Measurements from ENCODE around the gene CDX2. TPM values are rescaled to one million over a fixed set of nuclear protein-coding genes. Genes with fewer than 3 reads are reported as not detected.

The CDX2 gene
- total RNA-seq, 4 donors from 2014 or later, result 0.56 TPM; not detected in 3

- H3K9me3 ChIP-seq, result no peaks in the 10 kb centered on the region
- in situ Hi-C loops (cut with MboI; ENCODE audit: low sequenced_read_pairs in 4 of 4) (no loop called here), intact Hi-C loops (cut with DNase I; ENCODE audit: low total_unique reads) (no loop called here)
- peaks cover 98 to 99% (median 99%) of the 10 kb centered on the region in 3 donors for H3K27me3 ChIP-seq
- no peaks in the 10 kb centered on the region for H3K36me3 ChIP-seq
- no peak overlapping the region for H3K27ac ChIP-seq
- TF ChIP-seq POLR2A (IDR thresholded peaks at IDR 0.05) (no peak), CTCF (IDR thresholded peaks at IDR 0.05 in 4 of 5, conservative IDR thresholded peaks at IDR 0.05 in 1 of 5) (no peak)
- no peak for DNase-seq
- H3K4me3 ChIP-seq, result no peak overlapping the region
- ATAC-seq, result no peak
- peaks cover 9 to 27% of the 10 kb centered on the region in 2 donors for H3K4me1 ChIP-seq
These were observed 46.1 kb downstream of the CDX2 start for GRCh38 chr13:27922883-27923612.

- peaks cover 98 to 99% (median 99%) of the 10 kb centered on the region in 3 donors for H3K27me3 ChIP-seq
- no peak for ATAC-seq
- intact Hi-C loops (cut with DNase I; ENCODE audit: low total_unique reads), result no loop called here
These were observed 46.9 kb downstream of the CDX2 start for GRCh38 chr13:27921961-27922882.

GRCh38 chr13:27921421-27921960, 47.6 kb downstream of the CDX2 start:
- peak overlapping the region; percentile 31 to 63 (median 45) for H3K4me3 ChIP-seq
- DNase-seq (no peak), ATAC-seq (no peak)
- no peak overlapping the region for H3K27ac ChIP-seq
- no peaks in the 10 kb centered on the region for H3K9me3 ChIP-seq
- peaks cover 98 to 99% (median 99%) of the 10 kb centered on the region in 3 donors for H3K27me3 ChIP-seq
- TF ChIP-seq CTCF (IDR thresholded peaks at IDR 0.05 in 4 of 5, conservative IDR thresholded peaks at IDR 0.05 in 1 of 5) (no peak), POLR2A (IDR thresholded peaks at IDR 0.05) (no peak)
- in situ Hi-C loops (cut with MboI; ENCODE audit: low sequenced_read_pairs in 4 of 4), result no loop called here
- intact Hi-C loops (cut with DNase I; ENCODE audit: low total_unique reads), result no loop called here
- H3K4me1 ChIP-seq, result peaks cover 14 to 34% of the 10 kb centered on the region in 2 donors
- no peaks in the 10 kb centered on the region for H3K36me3 ChIP-seq

More at GRCh38 chr13:27921961-27922882, 46.9 kb downstream of the CDX2 start:
- DNase-seq, result no peak
- Histone ChIP-seq H3K4me1 (peaks cover 14 to 34% of the 10 kb centered on the region in 2 donors), H3K27ac (no peak overlapping the region), H3K36me3 (no peaks in the 10 kb centered on the region), H3K4me3 (peak overlapping the region in 1 of 4 donors; percentile 63), H3K9me3 (no peaks in the 10 kb centered on the region)
- TF ChIP-seq POLR2A (IDR thresholded peaks at IDR 0.05), result no peak
- no peak for TF ChIP-seq CTCF (IDR thresholded peaks at IDR 0.05 in 4 of 5, conservative IDR thresholded peaks at IDR 0.05 in 1 of 5)
- in situ Hi-C loops (cut with MboI; ENCODE audit: low sequenced_read_pairs in 4 of 4), result no loop called here

GRCh38 chr13:27920677-27921420, 48.3 kb downstream of the CDX2 start:
- TF ChIP-seq POLR2A (IDR thresholded peaks at IDR 0.05) (no peak), CTCF (IDR thresholded peaks at IDR 0.05 in 4 of 5, conservative IDR thresholded peaks at IDR 0.05 in 1 of 5) (no peak)
- Histone ChIP-seq H3K27me3 (peaks cover 97 to 99% (median 99%) of the 10 kb centered on the region in 3 donors), H3K9me3 (no peaks in the 10 kb centered on the region), H3K27ac (no peak overlapping the region), H3K4me3 (peak overlapping the region; percentile 31 to 63 (median 45)), H3K4me1 (peaks cover 14 to 34% of the 10 kb centered on the region in 2 donors), H3K36me3 (no peaks in the 10 kb centered on the region)
- DNase-seq, result no peak
- ATAC-seq, result peak in 1 of 2 donors; percentile 19
- in situ Hi-C loops (cut with MboI; ENCODE audit: low sequenced_read_pairs in 4 of 4) (no loop called here), intact Hi-C loops (cut with DNase I; ENCODE audit: low total_unique reads) (no loop called here)
